Metanephros (tissue), 1 donor: ENCODE results near the gene TXN. TPM values are rescaled to one million over a fixed set of nuclear protein-coding genes. Genes with fewer than 3 reads are reported as not detected.

ENCODE experiments used
- total RNA-seq: library from RNA; depleted of rRNA; stranded (reverse); fragments of >200 nt; gene quantifications from one replicate; pipeline ENCODE4 v1.2.3, GENCODE V29; 2014

TXN gene
- 87.2 TPM for total RNA-seq

GRCh38 chr9:110256380-110257096 lies at the start of gene TXN:
TSS of gene TXN (minus strand) at chr9:110256507. CDS start at chr9:110256435, 72 bp downstream.

GRCh38 chr9:110208031-110208430 lies 48.3 kb downstream of the TXN start, which contains the start of gene C9orf152:
TSS of gene C9orf152 (minus strand) at chr9:110208159. CDS start at chr9:110207579, 580 bp downstream.

Other genes starting within 250 kb of the TXN start
- gene C9orf152, start 48.3 kb downstream of the TXN start, total RNA-seq: 0.18 TPM
- not detected for gene TXNDC8, start 81.4 kb upstream of the TXN start, total RNA-seq